GM12878 (cell line): Measurements from ENCODE around the gene CXCL8.
"Not testable (repeated sequence)": the region's sequence is repeated elsewhere in the genome, so short reads cannot be mapped to it uniquely, and the experiment has no call there.

Experiments used
- ASH2L ChIP-seq: fragments of 300-600, 200-600 bp; sonication (generic); IDR thresholded peaks from 2 replicates; pipeline ENCODE4 v1.6.1; 2017; ENCODE audit warnings: low read depth, mild to moderate bottlenecking, borderline replicate concordance
- ELK1 ChIP-seq: IDR thresholded peaks from 2 replicates; pipeline ENCODE4 v1.6.1; 2012; ENCODE audit warnings: low read depth, low read length, improper control_type of control experiment
- POLR2A ChIP-seq: IDR thresholded peaks from 2 replicates; pipeline ENCODE4 v1.6.1; 2011; ENCODE audit warnings: low read depth, mild to moderate bottlenecking, low read length
- POLR2AphosphoS5 ChIP-seq: IDR thresholded peaks from 2 replicates; pipeline ENCODE4 v1.6.1; 2011; ENCODE audit warnings: mild to moderate bottlenecking, low read length, inconsistent platforms
- YY1 ChIP-seq: IDR thresholded peaks from 2 replicates; pipeline ENCODE4 v1.6.1; 2011; ENCODE audit warnings: low read depth, mild to moderate bottlenecking, low read length
- ZNF207 ChIP-seq: fragments of 450-650 bp; IDR thresholded peaks from 2 replicates; pipeline ENCODE4 v1.6.1; 2014; ENCODE audit warnings: antibody characterized with exemption, mild to moderate bottlenecking, borderline replicate concordance

- not testable (repeated sequence) for TF ChIP-seq POLR2A, YY1, POLR2AphosphoS5, ASH2L, ELK1, ZNF207
Observed at GRCh38 chr4:73774406-73774805, 34.0 kb downstream of the CXCL8 start.
